ENCODE results near the gene CTRL. TPM values are rescaled to one million over a fixed set of nuclear protein-coding genes. Genes with fewer than 3 reads are reported as not detected.

Gene CTRL
- total RNA-seq, 2 donors from 2014 or later = 0.59 TPM; not detected in 1

DNA sequence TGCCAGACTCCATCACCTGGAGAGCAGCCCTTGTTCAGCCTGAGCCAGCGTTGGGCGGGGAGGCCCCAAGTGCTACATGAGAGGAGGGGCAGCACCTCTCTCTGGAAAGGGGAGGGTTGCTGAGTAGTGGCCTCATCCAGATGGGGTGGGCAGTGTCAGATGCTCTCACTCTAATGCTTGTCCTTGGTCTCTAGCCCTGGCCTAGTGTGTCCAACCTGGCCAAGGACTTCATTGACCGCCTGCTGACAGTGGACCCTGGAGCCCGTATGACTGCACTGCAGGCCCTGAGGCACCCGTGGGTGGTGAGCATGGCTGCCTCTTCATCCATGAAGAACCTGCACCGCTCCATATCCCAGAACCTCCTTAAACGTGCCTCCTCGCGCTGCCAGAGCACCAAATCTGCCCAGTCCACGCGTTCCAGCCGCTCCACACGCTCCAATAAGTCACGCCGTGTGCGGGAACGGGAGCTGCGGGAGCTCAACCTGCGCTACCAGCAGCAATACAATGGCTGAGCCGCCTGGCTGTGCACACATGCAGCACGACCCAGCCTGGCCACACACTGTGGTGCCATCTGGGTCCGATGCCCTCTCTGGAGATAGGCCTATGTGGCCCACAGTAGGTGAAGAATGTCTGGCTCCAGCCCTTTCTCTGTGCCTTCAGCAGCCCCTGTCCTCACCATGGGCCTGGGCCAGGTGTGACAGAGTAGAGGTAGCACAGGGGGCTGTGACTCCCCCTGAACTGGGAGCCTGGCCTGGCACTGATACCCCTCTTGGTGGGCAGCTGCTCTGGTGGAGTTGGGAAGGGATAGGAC is 4.3 kb downstream of the CTRL start:
- no peak overlapping the region for H3K27ac ChIP-seq

DNA sequence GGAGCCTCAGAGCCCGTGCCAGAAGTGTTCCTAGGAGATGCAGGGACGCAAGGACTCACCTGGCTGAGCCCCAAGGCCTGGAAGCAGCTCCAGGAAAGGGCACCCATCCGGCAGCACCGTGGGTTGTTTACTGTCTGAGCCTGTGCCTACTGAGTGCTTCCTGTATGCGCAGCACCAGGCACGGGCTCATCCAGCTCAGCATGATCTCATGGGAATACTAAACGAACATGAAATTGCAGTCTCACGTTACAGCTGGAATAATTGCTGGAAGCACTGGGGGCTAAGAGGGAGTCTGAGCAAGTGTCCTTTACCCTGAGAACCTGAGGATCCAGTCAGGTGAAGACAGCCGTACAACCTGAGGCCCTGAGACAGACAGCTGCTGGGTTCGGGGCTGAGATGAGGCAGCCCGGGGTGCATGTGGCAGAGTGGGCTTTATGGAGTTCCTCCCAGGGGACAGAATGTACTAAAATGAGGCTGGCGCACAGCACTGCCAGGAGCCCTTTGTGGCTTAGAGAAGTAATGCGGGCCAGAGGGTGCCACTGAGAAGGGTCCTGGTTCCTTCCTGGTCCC is 5.4 kb downstream of the CTRL start:
- H3K27me3 ChIP-seq = no peaks in the 10 kb centered on the region
- H3K27ac ChIP-seq = peak overlapping the region; percentile 20 to 22
- no peaks in the 10 kb centered on the region for H3K9me3 ChIP-seq
- H3K36me3 ChIP-seq = peaks cover 10% of the 10 kb centered on the region
- H3K4me3 ChIP-seq = no peak overlapping the region
- DNase-seq (ENCODE audit: low spot score) = no peak
- H3K4me1 ChIP-seq = peaks cover 0 to 51% of the 10 kb centered on the region in 2 donors
- TF ChIP-seq, protein P1, sequence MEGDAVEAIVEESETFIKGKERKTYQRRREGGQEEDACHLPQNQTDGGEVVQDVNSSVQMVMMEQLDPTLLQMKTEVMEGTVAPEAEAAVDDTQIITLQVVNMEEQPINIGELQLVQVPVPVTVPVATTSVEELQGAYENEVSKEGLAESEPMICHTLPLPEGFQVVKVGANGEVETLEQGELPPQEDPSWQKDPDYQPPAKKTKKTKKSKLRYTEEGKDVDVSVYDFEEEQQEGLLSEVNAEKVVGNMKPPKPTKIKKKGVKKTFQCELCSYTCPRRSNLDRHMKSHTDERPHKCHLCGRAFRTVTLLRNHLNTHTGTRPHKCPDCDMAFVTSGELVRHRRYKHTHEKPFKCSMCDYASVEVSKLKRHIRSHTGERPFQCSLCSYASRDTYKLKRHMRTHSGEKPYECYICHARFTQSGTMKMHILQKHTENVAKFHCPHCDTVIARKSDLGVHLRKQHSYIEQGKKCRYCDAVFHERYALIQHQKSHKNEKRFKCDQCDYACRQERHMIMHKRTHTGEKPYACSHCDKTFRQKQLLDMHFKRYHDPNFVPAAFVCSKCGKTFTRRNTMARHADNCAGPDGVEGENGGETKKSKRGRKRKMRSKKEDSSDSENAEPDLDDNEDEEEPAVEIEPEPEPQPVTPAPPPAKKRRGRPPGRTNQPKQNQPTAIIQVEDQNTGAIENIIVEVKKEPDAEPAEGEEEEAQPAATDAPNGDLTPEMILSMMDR (IDR thresholded peaks at IDR 0.05) = no peak

More for the DNA sequence above, 4.3 kb downstream of the CTRL start:
- DNase-seq (ENCODE audit: low spot score) = no peak
- Histone ChIP-seq H3K9me3 (no peaks in the 10 kb centered on the region), H3K27me3 (no peaks in the 10 kb centered on the region), H3K4me1 (peaks cover 0 to 40% of the 10 kb centered on the region in 2 donors), H3K36me3 (peaks cover 10% of the 10 kb centered on the region), H3K4me3 (no peak overlapping the region)
- TF ChIP-seq, protein P1 (IDR thresholded peaks at IDR 0.05) = no peak

DNA sequence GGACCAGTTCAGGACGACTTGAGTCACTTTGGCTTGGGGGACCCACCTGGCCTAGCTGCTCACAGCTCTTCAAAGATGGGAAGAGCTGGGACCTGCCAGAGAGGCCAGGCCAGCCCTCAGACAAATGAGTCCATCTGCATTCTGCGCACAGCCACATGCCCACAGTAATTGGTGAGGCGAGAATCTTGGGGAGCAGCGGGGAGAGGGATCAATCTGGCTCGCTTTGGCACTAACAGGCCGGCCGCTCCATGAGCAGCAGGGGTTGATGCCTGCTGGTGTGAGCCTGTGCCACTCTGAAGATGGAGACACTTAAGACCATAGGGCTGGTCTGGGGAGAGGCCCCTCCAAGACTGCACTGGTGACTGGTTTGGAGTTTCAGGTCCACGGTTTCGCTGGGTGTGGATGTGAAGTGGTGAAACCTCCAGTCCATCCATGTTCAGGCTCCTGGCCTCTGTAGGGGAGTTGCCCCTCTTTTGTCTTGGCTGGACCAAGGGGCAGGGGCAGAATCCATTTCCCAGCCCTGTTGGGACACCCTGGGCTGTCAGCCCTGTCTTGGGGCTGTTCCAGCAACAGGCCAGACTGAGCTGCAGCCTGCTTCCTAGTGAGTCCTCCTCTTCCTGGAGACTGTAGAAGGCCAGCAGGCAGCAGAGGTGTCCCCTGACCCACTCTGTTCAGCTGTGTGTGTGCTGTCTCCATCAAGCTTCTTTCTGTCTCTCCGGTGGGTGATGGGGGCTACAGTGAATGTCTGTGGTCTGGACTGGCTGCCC is 7.3 kb downstream of the CTRL start:
- H3K9me3 ChIP-seq = no peaks in the 10 kb centered on the region
- DNase-seq (ENCODE audit: low spot score) = no peak
- no peaks in the 10 kb centered on the region for H3K27me3 ChIP-seq
- TF ChIP-seq, protein P1 (IDR thresholded peaks at IDR 0.05) = no peak
- H3K4me3 ChIP-seq = no peak overlapping the region
- H3K27ac ChIP-seq = peak overlapping the region in 1 of 2 donors; percentile 19
- peaks cover 10% of the 10 kb centered on the region for H3K36me3 ChIP-seq
- peaks cover 0 to 64% of the 10 kb centered on the region in 2 donors for H3K4me1 ChIP-seq

DNA sequence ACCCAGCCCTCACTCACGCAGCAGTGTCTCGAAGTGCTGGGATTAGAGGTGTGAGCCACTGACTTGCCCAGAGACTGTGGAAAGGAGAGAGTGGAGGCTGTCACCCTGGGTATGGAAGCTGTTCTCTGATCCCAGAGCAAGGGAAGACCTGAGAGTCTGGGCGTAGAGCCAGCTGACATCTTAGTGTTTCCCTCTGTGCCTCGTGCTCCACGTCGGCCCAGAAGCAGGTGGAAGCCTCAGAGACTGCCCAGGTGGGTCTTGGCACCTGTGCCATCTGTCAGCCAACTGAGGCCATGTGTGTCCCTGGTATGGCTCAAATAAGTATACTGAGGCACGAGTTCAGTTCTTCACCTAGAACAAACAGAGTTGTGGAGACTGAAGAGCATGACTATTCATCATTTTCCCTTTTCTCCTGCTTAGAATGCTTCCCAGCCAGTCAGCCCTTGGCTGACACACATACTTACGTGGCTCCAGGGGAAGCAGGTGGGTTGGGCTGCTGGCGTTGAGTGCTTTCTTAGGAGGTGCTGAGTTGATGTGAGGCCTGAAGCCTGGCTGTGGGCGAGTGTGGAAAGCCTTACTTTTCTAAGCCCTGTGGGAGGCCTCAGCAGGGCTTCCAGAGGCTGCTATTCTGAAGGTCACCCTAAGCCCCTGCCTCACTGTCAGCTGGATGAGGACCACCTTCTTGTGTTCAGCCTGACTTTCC is 8.1 kb downstream of the CTRL start:
- no peak overlapping the region for H3K4me3 ChIP-seq
- peaks cover 10% of the 10 kb centered on the region for H3K36me3 ChIP-seq
- H3K4me1 ChIP-seq = peaks cover 0 to 70% of the 10 kb centered on the region in 2 donors
- H3K27ac ChIP-seq = peak overlapping the region; percentile 19 to 39
- TF ChIP-seq, protein P1 (IDR thresholded peaks at IDR 0.05) = no peak
- H3K9me3 ChIP-seq = no peaks in the 10 kb centered on the region
- no peaks in the 10 kb centered on the region for H3K27me3 ChIP-seq
- no peak for DNase-seq (ENCODE audit: low spot score)

DNA sequence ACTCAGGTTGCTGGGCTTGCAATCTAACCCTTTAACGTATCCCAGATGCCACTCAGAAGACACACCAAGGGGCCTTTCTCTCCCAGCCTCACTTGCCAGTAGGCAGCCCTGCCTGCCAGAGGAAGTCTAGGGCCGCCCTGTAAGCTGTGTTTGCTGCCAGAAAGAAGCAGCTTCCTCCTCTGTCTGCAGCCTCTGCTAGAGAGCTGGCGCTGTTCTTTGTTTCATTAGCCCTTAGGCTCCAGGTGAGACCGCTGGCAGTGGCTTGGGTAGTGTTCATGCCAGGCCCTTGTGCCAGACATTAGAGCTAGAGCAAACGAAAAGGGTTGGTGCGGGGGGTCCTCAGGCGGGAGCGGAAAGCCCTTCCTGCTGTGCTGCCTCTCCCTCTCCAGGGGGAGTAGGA is 8.9 kb downstream of the CTRL start:
- H3K4me3 ChIP-seq = no peak overlapping the region
- TF ChIP-seq, protein P1 (IDR thresholded peaks at IDR 0.05) = no peak
- H3K36me3 ChIP-seq = peaks cover 5% of the 10 kb centered on the region
- H3K9me3 ChIP-seq = no peaks in the 10 kb centered on the region
- DNase-seq (ENCODE audit: low spot score) = no peak
- peak overlapping the region in 1 of 2 donors; percentile 39 for H3K27ac ChIP-seq
- H3K4me1 ChIP-seq = peaks cover 0 to 75% of the 10 kb centered on the region in 2 donors
- H3K27me3 ChIP-seq = no peaks in the 10 kb centered on the region

Data from right atrium auricular region (tissue), 2 donors.